H9 (cell line): ENCODE results near the gene DOCK9. TPM values are rescaled to one million over a fixed set of nuclear protein-coding genes. Genes with fewer than 3 reads are reported as not detected.

Source experiments
- DNase-seq: peaks from one replicate; pipeline ENCODE4 v3.0.0-alpha.2; 2017
- H2AFZ ChIP-seq: one replicate; pipeline ENCODE4 v1.6.1; 2013; ENCODE audit warnings: mild to moderate bottlenecking, low read length, control low read depth, moderate library complexity
- H2AK5ac ChIP-seq: 2 replicates; pipeline ENCODE4 v1.6.1; 2013; ENCODE audit warnings: low read length, control low read depth, mixed read lengths; ENCODE audit not compliant: insufficient read length
- H2BK120ac ChIP-seq: one replicate; pipeline ENCODE4 v1.6.1; 2013; ENCODE audit warnings: low read depth, mild to moderate bottlenecking, low read length, control low read depth, inconsistent platforms; ENCODE audit not compliant: poor library complexity, severe bottlenecking
- H2BK12ac ChIP-seq: 2 replicates; pipeline ENCODE4 v1.6.1; 2013; ENCODE audit warnings: low read length, control low read depth, mixed read lengths, low read depth; ENCODE audit not compliant: insufficient read length
- H2BK15ac ChIP-seq: 2 replicates; pipeline ENCODE4 v1.6.1; 2013; ENCODE audit warnings: low read depth, low read length, control low read depth
- H2BK20ac ChIP-seq: one replicate; pipeline ENCODE4 v1.6.1; 2013; ENCODE audit warnings: low read depth, mild to moderate bottlenecking, low read length, control low read depth, inconsistent platforms; ENCODE audit not compliant: poor library complexity, severe bottlenecking
- H2BK5ac ChIP-seq: 2 replicates; pipeline ENCODE4 v1.6.1; 2013; ENCODE audit warnings: low read length, control low read depth, mixed read lengths; ENCODE audit not compliant: insufficient read length
- H3K14ac ChIP-seq: 2 replicates; pipeline ENCODE4 v1.6.1; 2013; ENCODE audit warnings: low read length, control low read depth; ENCODE audit not compliant: insufficient read depth
- H3K18ac ChIP-seq: 2 replicates; pipeline ENCODE4 v1.6.1; 2013; ENCODE audit warnings: low read depth, mild to moderate bottlenecking, mixed read lengths, low read length, control low read depth; ENCODE audit not compliant: insufficient read length
- H3K23ac ChIP-seq: 2 replicates; pipeline ENCODE4 v1.6.1; 2013; ENCODE audit warnings: low read length, control low read depth, mixed read lengths, low read depth; ENCODE audit not compliant: insufficient read length
- H3K23me2 ChIP-seq: 2 replicates; pipeline ENCODE4 v1.6.1; 2013; ENCODE audit warnings: low read depth, mild to moderate bottlenecking, mixed read lengths, low read length, control low read depth; ENCODE audit not compliant: insufficient read length, poor library complexity, severe bottlenecking
- H3K27ac ChIP-seq: 2 replicates; pipeline ENCODE4 v1.5.1; 2013; ENCODE audit warnings: low read length, control low read depth, mixed read lengths, low read depth; ENCODE audit not compliant: insufficient read length
- H3K27me3 ChIP-seq: 2 replicates; pipeline ENCODE4 v1.6.1; 2013; ENCODE audit warnings: low read length, control low read depth, inconsistent platforms; ENCODE audit not compliant: insufficient read depth
- H3K4ac ChIP-seq: 2 replicates; pipeline ENCODE4 v1.6.1; 2013; ENCODE audit warnings: low read depth, mild to moderate bottlenecking, control low read depth, inconsistent platforms, low read length, moderate library complexity
- H3K4me1 ChIP-seq: 2 replicates; pipeline ENCODE4 v1.6.1; 2013; ENCODE audit warnings: low read length, control low read depth, inconsistent platforms; ENCODE audit not compliant: insufficient read depth
- H3K4me2 ChIP-seq: 2 replicates; pipeline ENCODE4 v1.6.1; 2013; ENCODE audit warnings: low read length, control low read depth, mixed read lengths; ENCODE audit not compliant: insufficient read length, insufficient read depth
- H3K56ac ChIP-seq: 2 replicates; pipeline ENCODE4 v1.6.1; 2013; ENCODE audit warnings: low read depth, mild to moderate bottlenecking, mixed read lengths, low read length, control low read depth; ENCODE audit not compliant: insufficient read length
- H3K79me1 ChIP-seq: 2 replicates; pipeline ENCODE4 v1.6.1; 2013; ENCODE audit warnings: low read depth, mild to moderate bottlenecking, moderate library complexity, low read length, control low read depth, inconsistent platforms; ENCODE audit not compliant: insufficient read depth, poor library complexity, severe bottlenecking
- H3K79me2 ChIP-seq: 2 replicates; pipeline ENCODE4 v1.6.1; 2013; ENCODE audit warnings: low read length, control low read depth, inconsistent platforms; ENCODE audit not compliant: insufficient read depth
- H3K9ac ChIP-seq: 2 replicates; pipeline ENCODE4 v1.6.1; 2013; ENCODE audit warnings: low read length, control low read depth, mixed read lengths; ENCODE audit not compliant: insufficient read length; ENCODE audit errors: extremely low read depth
- H3K9me3 ChIP-seq: one replicate; pipeline ENCODE4 v1.6.1; 2013; ENCODE audit warnings: low read depth, low read length, inconsistent platforms; ENCODE audit not compliant: control insufficient read depth
- H3T11ph ChIP-seq: one replicate; pipeline ENCODE4 v1.6.1; 2013; ENCODE audit warnings: mild to moderate bottlenecking, low read length, control low read depth, inconsistent platforms
- H4K20me1 ChIP-seq: one replicate; pipeline ENCODE4 v1.6.1; 2013; ENCODE audit not compliant: control insufficient read depth, insufficient read length, insufficient read depth
- H4K5ac ChIP-seq: 2 replicates; pipeline ENCODE4 v1.6.1; 2013; ENCODE audit warnings: low read depth, mild to moderate bottlenecking, mixed read lengths, low read length, control low read depth; ENCODE audit not compliant: insufficient read length
- H4K8ac ChIP-seq: replicated peaks from 2 replicates; pipeline ENCODE4 v1.6.1; 2013; ENCODE audit warnings: low read length, control low read depth, mixed read lengths, low read depth; ENCODE audit not compliant: insufficient read length
- H4K91ac ChIP-seq: 2 replicates; pipeline ENCODE4 v1.6.1; 2013; ENCODE audit warnings: low read depth, mild to moderate bottlenecking, moderate library complexity, mixed read lengths, low read length, control low read depth; ENCODE audit not compliant: insufficient read length
- H3K27ac Mint-ChIP-seq, 3 experiments: 2 replicates in 2 of 3; 3 replicates in 1 of 3; pipeline ENCODE4 v1.8.0; 2020 to 2021; ENCODE audit warnings: mixed read lengths in 3 of 3, mild to moderate bottlenecking in 1 of 3, moderate library complexity in 1 of 3
- H3K27me3 Mint-ChIP-seq: 2 replicates; pipeline ENCODE4 v1.8.0; 2021; ENCODE audit warnings: low read depth, mild to moderate bottlenecking, moderate library complexity, mixed read lengths
- H3K36me3 Mint-ChIP-seq, 3 experiments: 2 replicates in 2 of 3; 3 replicates in 1 of 3; pipeline ENCODE4 v1.8.0; 2020 to 2021; ENCODE audit warnings: low read depth in 3 of 3, mixed read lengths in 3 of 3; ENCODE audit not compliant: insufficient read depth in 1 of 3
- H3K4me1 Mint-ChIP-seq, 2 experiments: 2 replicates each; pipeline ENCODE4 v1.8.0; 2020; ENCODE audit warnings: mixed read lengths in 2 of 2
- H3K4me3 Mint-ChIP-seq, 2 experiments: 2 replicates in 1 of 2; 3 replicates in 1 of 2; pipeline ENCODE4 v1.8.0; 2020 to 2021; ENCODE audit warnings: mild to moderate bottlenecking in 2 of 2, mixed read lengths in 2 of 2, moderate library complexity in 1 of 2
- H3K9me3 Mint-ChIP-seq, 2 experiments: 2 replicates in 1 of 2; 3 replicates in 1 of 2; pipeline ENCODE4 v1.8.0; 2020; ENCODE audit warnings: mild to moderate bottlenecking in 2 of 2, mixed read lengths in 2 of 2, moderate library complexity in 1 of 2
- CTCF ChIP-seq: fragments of 200-600 bp; sonication (generic); conservative IDR thresholded peaks from 3 replicates; pipeline ENCODE4 v1.8.0; 2021; ENCODE audit warnings: antibody characterized with exemption, mild to moderate bottlenecking
- WGBS: extraction: QIAGEN DNeasy Blood & Tissue Kit; methylation state at CpG from one replicate; pipeline ENCODE4 v1.1.7; 2013; ENCODE audit warnings: missing lambda C conversion rate, low lambda C conversion rate, mixed read lengths; ENCODE audit not compliant: insufficient read length; ENCODE audit errors: extremely low coverage; 5-methylcytosine and 5-hydroxymethylcytosine counted together
- total RNA-seq: library from RNA; stranded (reverse); gene quantifications from 2 replicates; pipeline ENCODE4 v1.2.1, GENCODE V29; 2021

Gene DOCK9
- total RNA-seq, 1 experiment from 2014 or later = 23.0 TPM

GRCh38 chr13:98846986-98847385 lies 130.9 kb downstream of the DOCK9 start:
- no peak overlapping the region for H3K27ac Mint-ChIP-seq
- H3K14ac ChIP-seq = no peak overlapping the region
- H3K9ac ChIP-seq = no peak overlapping the region
- H3K27me3 ChIP-seq = no peaks in the 10 kb centered on the region
- no peak overlapping the region for H3K4ac ChIP-seq
- H3K36me3 Mint-ChIP-seq = peaks cover 0 to 2% (median 0%) of the 10 kb centered on the region in 3 experiments; a peak in 1 of 7 replicates
- no peaks in the 10 kb centered on the region for H3K9me3 ChIP-seq
- peaks cover 6 to 13% of the 10 kb centered on the region in 2 experiments for H3K4me1 Mint-ChIP-seq
- no peak overlapping the region for H3K4me3 Mint-ChIP-seq
- H4K8ac ChIP-seq = no peak overlapping the region
- no peaks in the 10 kb centered on the region for H4K20me1 ChIP-seq
- no peak overlapping the region for H2BK120ac ChIP-seq
- H3K23ac ChIP-seq = no peak overlapping the region
- no peak overlapping the region for H2BK5ac ChIP-seq
- no peak overlapping the region for H3K4me2 ChIP-seq
- DNase-seq = no peak
- no peak overlapping the region for H4K5ac ChIP-seq
- no peak overlapping the region for H3K56ac ChIP-seq
- H3K9me3 Mint-ChIP-seq = no peaks in the 10 kb centered on the region; a peak in 1 of 5 replicates
- no peaks in the 10 kb centered on the region for H3K79me1 ChIP-seq
- H3K79me2 ChIP-seq = no peaks in the 10 kb centered on the region
- no peaks in the 10 kb centered on the region for H3K23me2 ChIP-seq
- no peak overlapping the region for H3K27ac ChIP-seq
- H4K91ac ChIP-seq = no peak overlapping the region
- no peak overlapping the region for H2BK15ac ChIP-seq
- no peaks in the 10 kb centered on the region for H3K27me3 Mint-ChIP-seq
- H2AK5ac ChIP-seq = no peak overlapping the region
- no peak overlapping the region for H3K18ac ChIP-seq
- no peak overlapping the region for H2AFZ ChIP-seq
- H2BK20ac ChIP-seq = no peak overlapping the region
- no peaks in the 10 kb centered on the region; the same call in 1 of the 2 replicates for H3K4me1 ChIP-seq
- H2BK12ac ChIP-seq = no peak overlapping the region
- TF ChIP-seq CTCF = no peak
- WGBS = no CpG with 5 or more reads among the region's 4 CpGs
- no peak overlapping the region for H3T11ph ChIP-seq
